Measurements from ENCODE around the gene ITGA4.
A peak's percentile ranks its signal among the peaks of the same experiment; 100 is the strongest.

Gene ITGA4

DNA sequence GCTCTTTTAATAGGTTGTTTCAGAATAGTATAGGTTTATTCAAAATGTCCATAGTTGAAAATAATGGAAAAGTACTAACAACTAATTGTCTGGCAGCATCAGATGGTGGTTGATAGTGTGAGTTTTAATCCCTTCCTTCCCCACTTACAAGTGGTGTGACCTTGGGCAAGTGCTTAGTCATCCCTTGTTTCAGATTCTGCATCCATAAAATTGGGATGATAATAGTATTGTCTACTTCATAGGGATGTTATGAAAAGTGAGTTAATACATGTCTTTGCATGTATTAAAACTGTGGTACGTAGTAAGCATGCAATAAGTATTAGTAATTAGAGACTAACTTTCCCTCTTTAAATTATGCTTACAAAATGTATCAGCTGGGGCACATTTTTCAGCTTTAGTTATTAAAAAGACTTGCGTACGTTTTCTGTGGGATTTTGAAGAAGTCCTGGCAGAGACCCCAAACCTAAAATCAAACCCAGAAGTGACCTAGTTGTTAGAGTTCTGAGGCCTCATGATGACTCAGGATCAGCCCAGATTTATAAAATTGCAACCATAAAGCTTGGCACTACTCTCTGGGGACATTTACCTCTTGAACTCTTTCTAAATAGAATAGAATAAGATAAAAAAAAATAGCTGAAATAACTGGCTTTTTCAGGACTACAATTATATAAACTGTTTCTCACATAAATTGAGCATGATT lies 8.6 kb downstream of the ITGA4 start:
- DNase-seq (ENCODE audit: low read depth) = peak; percentile 63
- no peak overlapping the region for H3K4me3 ChIP-seq (ENCODE audit: low read depth, low read length)
- TF ChIP-seq, protein P1, sequence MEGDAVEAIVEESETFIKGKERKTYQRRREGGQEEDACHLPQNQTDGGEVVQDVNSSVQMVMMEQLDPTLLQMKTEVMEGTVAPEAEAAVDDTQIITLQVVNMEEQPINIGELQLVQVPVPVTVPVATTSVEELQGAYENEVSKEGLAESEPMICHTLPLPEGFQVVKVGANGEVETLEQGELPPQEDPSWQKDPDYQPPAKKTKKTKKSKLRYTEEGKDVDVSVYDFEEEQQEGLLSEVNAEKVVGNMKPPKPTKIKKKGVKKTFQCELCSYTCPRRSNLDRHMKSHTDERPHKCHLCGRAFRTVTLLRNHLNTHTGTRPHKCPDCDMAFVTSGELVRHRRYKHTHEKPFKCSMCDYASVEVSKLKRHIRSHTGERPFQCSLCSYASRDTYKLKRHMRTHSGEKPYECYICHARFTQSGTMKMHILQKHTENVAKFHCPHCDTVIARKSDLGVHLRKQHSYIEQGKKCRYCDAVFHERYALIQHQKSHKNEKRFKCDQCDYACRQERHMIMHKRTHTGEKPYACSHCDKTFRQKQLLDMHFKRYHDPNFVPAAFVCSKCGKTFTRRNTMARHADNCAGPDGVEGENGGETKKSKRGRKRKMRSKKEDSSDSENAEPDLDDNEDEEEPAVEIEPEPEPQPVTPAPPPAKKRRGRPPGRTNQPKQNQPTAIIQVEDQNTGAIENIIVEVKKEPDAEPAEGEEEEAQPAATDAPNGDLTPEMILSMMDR (conservative IDR thresholded peaks at IDR 0.05; ENCODE audit: low read depth, low read length) = no peak

DNA sequence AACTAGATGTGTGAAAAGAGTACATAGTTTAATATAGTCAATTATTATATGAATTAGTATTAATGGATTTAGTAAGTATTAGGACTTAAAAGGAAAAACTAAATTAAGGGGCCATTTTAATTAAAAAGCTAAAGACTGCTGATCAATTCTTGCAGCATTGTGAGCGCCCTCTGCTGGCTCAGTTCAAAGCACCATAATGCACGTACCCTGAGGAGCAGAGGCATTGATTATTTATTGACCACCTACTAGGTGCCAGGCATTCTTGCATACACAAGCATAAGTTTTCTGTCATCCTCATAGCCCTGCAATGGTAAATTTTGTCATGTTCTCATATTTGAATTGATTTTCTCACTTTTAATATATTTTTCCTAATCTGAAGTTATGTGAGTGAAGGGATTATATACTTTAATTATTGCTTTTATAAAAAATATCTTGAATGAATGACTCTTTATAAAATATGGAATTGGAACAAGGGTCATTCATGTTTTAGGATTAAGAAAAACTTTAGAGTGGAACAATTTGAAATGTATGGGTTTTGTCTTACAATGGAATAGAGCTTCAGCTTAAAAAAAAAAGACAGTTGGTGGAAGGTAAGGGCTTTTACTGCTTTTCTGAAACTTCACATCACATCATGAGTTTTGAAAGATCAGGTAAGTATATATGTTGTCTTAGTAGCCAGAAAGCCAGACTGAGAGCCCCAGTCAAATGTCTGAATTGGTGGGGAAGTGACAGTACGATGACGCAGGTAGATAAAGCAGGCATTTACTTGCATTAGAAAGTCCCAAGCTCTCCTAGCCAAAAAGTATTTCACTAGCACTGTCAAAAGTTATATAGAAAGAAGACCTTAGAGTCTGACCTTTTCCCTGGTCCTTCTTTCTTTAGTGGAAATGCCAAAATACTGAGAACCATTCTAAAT lies 9.7 kb downstream of the ITGA4 start:
- H3K4me3 ChIP-seq (ENCODE audit: low read depth, low read length) = no peak overlapping the region
- TF ChIP-seq, protein P1 (conservative IDR thresholded peaks at IDR 0.05; ENCODE audit: low read depth, low read length) = peak; percentile 94
- DNase-seq (ENCODE audit: low read depth) = peak; percentile 81

DNA sequence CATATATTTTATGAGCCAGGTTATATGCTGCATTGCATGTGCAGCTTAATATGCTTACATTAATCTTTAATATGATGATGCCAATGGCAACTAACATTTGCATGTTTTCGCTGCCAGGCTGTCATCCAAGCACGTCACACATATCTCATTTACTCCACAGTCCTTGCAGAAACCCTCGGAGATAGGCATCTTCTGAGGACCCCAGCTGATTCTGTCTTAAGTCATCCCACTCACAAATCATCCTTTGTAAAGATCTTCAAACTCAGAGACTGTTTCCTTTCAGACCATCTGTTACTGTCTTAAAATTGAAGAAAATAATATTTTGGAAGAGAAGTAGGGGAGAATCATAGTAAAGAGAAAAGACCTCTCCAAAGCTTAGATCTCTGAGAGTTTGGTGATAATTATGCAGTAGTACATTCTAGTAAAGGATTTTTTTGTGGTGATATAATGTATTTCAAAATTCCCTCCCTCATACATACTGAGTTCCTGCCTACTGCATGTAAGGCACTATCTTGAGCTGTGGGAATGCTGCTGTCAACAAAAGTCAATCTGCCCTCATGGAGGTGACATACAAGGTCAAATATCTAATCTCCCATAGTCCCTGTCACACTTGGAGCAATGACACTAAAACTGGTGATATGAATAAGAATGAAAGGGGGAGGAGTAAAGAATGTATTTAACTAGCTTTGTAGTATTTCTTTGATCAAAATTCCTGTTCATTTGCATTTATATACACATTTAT lies 11.0 kb downstream of the ITGA4 start:
- TF ChIP-seq, protein P1 (conservative IDR thresholded peaks at IDR 0.05; ENCODE audit: low read depth, low read length) = no peak
- DNase-seq (ENCODE audit: low read depth) = peak; percentile 34
- no peak overlapping the region for H3K4me3 ChIP-seq (ENCODE audit: low read depth, low read length)

DNA sequence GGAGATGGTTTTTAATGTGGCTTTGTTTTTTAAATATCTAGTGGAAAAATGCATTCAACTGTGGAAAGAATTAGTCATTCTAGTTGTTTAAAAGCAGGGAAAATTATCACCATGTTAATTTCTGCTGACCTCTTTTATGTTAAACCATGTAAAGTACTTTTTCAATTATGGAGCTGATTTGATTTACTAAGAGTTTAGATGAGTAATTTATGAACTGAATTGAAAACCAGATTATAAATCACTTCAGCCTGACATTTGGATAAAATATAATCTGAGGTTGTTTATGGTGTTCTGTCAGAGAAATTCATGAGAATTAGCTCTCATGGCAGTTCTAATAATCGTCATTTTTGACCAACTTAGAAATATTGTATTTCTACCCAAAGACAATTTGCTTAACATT lies 11.6 kb downstream of the ITGA4 start:
- H3K4me3 ChIP-seq (ENCODE audit: low read depth, low read length) = no peak overlapping the region
- no peak for DNase-seq (ENCODE audit: low read depth)
- TF ChIP-seq, protein P1 (conservative IDR thresholded peaks at IDR 0.05; ENCODE audit: low read depth, low read length) = no peak

DNA sequence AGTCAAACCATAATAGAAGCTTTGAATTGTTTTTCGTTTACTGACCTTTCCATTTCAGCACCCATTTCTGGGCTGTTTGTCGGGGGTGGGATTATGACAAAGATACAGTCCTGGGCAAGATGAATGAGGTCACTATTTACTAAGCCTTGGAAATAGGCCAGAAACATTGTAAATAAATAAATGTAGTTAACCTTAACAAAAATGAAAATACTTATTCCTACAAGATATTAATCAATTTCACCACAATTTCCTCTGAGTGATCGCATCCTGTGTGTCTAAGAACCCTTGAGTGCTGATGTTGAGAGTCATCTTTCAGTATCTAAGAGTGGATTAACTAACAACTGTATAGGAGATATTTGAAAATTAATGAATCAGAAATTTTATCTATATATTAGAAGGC lies 14.0 kb downstream of the ITGA4 start:
- DNase-seq (ENCODE audit: low read depth) = peak; percentile 33
- TF ChIP-seq, protein P1 (conservative IDR thresholded peaks at IDR 0.05; ENCODE audit: low read depth, low read length) = no peak
- H3K4me3 ChIP-seq (ENCODE audit: low read depth, low read length) = no peak overlapping the region

DNA sequence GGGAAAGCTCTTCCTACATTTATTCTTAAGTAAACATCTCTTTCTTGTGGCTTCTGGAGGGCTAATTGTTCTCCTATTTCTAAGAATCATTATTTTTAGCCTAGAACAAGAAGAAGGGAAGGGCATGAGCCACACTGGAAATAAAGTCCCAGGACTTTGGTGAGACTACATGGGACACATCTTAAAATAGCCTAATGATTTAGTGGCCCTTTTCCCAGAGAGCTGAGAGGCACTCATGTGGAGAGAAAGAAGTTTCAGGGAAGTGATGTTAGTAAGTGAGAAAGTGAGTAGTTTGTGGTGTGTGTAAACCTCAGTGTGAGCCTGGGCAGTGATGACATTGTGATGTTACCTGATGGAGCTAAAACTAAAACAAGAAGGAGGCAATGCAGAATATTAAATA lies 14.6 kb downstream of the ITGA4 start:
- TF ChIP-seq, protein P1 (conservative IDR thresholded peaks at IDR 0.05; ENCODE audit: low read depth, low read length) = no peak
- no peak for DNase-seq (ENCODE audit: low read depth)

More for the DNA sequence above, 14.6 kb downstream of the ITGA4 start:
- H3K4me3 ChIP-seq (ENCODE audit: low read depth, low read length) = no peak overlapping the region
